NK-92 (cell line): Measurements from ENCODE around the gene JPH3.
"Not testable (repeated sequence)": the region's sequence is repeated elsewhere in the genome, so short reads cannot be mapped to it uniquely, and the experiment has no call there.

ENCODE experiments used
- DNase-seq: peaks from one replicate; lab custom pipeline; 2025; ENCODE audit not compliant: unreplicated experiment; lab: John Stamatoyannopoulos, UW

Gene JPH3

GRCh38 chr16:87708881-87709638, 106.8 kb downstream of the JPH3 start:
- DNase-seq = no peak

- no peak for DNase-seq
Observed at GRCh38 chr16:87709677-87710076, 107.4 kb downstream of the JPH3 start.

GRCh38 chr16:87710887-87711286, 108.6 kb downstream of the JPH3 start:
- DNase-seq = no peak

DNA sequence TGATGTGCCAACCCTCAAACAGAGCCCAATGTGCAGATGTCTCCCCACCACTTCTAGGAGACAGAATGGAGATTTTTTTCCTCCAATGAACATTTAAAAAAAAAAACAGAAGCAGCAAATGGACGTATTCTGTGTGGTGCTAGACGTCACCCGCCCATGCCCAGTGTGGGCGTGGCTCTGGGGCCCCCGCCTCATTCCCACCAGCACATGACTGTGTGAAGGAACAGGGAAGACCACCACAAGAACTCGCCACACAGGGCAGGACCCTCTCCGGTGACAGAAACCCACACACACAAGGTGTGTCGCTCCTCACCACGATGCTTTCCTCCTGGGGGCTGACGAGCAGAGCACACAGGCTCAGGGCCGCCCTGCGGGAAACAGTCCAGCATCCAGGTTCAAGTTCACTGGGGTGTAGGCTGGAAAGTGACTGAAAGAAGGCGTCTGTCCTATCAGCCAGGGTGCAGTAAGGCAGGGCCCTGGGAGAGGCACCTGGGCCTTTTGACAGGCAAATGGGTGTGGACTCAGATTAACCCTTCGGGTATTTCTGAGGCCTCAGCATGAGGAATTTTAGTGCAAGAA, 110.0 kb downstream of the JPH3 start:
- DNase-seq = no peak

GRCh38 chr16:87713451-87714229, 111.3 kb downstream of the JPH3 start:
- DNase-seq = no peak

- no peak for DNase-seq
Observed at GRCh38 chr16:87715231-87715630, 112.9 kb downstream of the JPH3 start.

DNA sequence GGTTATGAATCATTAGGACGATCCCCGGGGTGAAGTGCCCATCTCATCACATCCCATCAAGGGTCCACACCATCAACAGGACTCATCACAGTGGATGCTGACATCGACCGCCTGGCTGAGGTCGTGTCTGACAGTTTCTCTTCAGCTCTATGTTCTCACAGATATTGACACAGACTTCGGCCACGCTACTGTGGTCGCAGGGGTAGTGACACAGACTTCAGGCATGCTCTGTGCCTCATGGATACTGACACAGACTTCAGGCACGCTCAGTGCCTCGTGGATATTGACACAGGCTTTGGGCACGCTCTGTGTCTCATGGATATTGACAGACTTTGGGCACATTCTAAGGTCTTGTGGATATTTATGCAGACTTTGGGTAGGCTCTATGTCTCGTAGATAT, 113.3 kb downstream of the JPH3 start:
- DNase-seq = no peak

GRCh38 chr16:87718831-87719230, 116.5 kb downstream of the JPH3 start:
- not testable (repeated sequence) for DNase-seq

GRCh38 chr16:87720446-87720845, 118.1 kb downstream of the JPH3 start:
- DNase-seq = no peak

- DNase-seq = no peak
Observed at GRCh38 chr16:87721622-87722585, 119.6 kb downstream of the JPH3 start.

DNA sequence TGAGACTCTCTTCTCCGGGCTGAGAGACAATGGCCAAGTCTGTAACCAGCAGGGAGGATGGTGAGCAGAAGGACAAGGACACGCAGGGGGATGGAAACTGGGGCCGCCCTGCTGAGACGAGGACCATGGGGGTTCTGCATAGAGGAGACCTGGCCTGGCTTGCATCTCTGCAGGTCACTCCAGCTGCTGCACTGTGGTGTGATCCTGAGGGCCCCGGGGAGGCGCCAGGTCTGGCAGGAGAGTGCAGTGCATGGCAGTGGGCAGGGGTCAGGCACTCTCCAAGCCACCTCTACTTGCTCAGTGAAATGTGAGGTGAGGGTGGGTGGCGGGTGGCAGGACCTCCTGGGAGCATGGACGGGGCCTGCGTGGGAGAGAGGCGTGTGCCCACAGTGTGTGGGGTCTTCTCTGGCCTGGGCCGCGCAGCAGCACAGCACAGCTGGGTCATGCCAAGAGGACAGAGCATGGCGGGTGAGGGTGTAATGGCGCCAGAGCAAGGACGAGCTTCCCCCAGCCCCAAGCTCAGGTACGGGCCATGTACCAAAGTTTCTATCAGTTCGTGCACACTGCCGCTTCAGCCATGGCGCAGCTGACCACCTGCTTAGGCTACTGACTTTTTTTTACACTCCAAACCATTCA, 120.4 kb downstream of the JPH3 start:
- no peak for DNase-seq

GRCh38 chr16:87723226-87723623, 120.9 kb downstream of the JPH3 start:
- DNase-seq = no peak

DNA sequence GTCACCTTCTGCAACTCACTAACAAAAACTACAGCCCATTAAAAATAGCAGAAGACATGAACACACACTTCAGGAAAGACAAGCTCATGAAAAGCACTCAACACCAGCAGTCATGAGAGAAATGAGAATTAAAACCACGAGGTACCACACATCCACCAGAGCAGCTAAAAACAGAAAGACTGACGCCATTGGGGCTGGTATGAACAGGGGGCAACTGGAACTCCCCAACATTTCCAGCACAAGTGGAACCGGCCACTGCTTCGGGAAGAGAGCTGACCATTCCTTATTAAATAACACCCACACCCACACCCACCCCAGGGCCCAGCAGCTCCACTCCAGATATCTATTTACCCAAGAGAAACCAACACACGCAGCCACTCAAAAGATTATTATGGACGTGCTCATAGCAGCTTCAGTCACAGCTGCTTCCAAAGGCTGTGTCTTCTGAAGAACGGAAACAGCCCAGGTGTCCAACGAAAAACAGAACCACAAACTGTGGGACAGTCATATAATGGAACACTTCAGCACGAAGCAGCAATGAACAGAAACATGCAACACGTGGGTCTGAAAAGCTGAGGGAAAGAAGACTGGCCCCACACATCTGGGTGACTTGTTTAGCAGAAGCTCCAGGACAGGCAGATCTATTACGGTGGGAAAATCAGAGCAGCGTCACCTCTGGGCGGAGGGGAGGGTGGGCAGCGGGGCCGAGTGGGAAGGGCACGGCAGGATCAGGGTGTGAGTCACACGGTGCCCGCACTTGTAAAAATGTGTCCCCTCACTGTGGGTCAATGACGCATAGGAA, 122.4 kb downstream of the JPH3 start:
- DNase-seq = no peak

DNA sequence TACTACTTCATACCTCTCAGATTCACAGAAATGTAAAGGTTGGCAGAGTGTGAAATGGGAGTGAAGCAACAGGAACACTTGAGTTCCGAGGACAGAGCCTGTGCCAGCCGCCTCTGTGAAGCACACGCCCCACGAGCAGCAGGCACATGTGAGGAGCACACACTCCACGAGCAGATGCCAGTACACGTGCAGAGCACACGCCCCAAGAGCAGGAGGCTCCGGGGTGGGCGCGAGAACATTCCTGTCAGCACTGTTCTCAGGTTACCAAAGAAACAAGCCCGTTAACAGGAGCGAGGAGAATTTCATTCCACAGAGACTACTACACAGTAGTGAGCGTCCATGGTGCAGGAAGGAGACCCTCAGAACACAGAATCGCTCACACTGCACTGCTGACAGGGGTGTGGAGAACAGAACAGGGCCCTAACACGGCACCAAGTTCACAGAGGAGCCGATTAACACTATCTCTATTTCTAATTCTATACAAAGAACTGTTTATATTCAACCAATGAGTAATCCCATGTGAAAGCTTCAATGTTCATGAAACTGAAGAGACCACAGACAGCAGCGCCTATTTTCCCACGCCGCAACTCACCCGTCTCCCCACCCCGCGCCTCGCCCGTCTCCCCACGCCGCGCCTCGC, 123.4 kb downstream of the JPH3 start:
- no peak for DNase-seq

GRCh38 chr16:87726577-87726976, 124.3 kb downstream of the JPH3 start:
- not testable (repeated sequence) for DNase-seq

DNA sequence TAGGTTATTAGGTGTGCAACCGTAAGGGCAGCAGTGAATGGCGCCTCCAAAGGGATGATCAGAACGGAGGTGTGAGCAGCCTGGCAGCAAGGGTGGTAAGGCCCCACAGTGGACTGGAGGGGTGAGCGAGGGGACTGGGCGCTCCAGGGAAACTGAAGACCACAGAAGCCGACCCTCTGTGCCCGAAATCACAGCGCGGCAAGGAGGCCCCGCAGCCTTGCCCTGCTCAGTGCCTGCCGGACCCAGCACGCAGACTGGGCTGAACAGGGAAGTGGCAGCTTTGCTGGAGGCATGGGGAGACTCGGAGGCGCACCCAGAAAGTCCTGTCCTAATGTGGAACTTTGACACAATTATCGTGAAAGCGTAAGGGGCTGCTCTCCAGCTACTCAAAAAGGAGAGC, 125.0 kb downstream of the JPH3 start:
- DNase-seq = no peak

GRCh38 chr16:87728026-87728425, 125.7 kb downstream of the JPH3 start:
- DNase-seq = no peak

- no peak for DNase-seq
Observed at GRCh38 chr16:87729266-87729954, 127.1 kb downstream of the JPH3 start.

- no peak for DNase-seq
Observed at GRCh38 chr16:87731607-87732006, 129.3 kb downstream of the JPH3 start.
